ENCODE data around the gene BCS1L. TPM values are rescaled to one million over a fixed set of nuclear protein-coding genes. Genes with fewer than 3 reads are reported as not detected.

Gene BCS1L
- total and polyA plus RNA-seq, 12 donors = 34.8 to 84.2 (median 45.9) TPM

DNA sequence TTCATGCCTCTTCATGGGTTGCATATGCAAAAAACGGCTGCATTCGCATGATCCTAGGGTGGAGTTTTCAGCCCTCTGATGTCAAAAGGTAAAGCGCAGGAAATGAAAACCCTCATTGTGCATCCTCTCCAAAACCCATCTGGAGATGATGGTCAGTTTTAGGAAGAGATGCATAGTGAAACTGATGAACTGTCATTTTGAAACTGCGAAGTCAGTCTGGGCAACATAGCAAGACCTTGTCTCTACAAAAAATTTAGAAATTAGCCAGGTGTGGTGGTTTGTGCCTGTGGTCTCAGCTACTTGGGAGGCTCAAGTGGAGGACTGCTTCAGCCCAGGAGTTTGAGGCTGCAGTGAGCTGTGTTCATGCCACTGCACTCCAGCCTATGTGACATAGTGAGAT, 48.6 kb downstream of the BCS1L start:
- Histone ChIP-seq H3K4me1 (peaks cover 0 to 24% (median 8%) of the 10 kb centered on the region in 9 donors), H3K4me3 (no peak overlapping the region), H3K27me3 (no peaks in the 10 kb centered on the region), H3K27ac (no peak overlapping the region), H3K9me3 (no peaks in the 10 kb centered on the region), H3K36me3 (no peaks in the 10 kb centered on the region)
- DNase-seq (no peak), ATAC-seq (no peak)
- intact Hi-C loops (cut with DNase I) = no loop called here
- TF ChIP-seq, protein P1, sequence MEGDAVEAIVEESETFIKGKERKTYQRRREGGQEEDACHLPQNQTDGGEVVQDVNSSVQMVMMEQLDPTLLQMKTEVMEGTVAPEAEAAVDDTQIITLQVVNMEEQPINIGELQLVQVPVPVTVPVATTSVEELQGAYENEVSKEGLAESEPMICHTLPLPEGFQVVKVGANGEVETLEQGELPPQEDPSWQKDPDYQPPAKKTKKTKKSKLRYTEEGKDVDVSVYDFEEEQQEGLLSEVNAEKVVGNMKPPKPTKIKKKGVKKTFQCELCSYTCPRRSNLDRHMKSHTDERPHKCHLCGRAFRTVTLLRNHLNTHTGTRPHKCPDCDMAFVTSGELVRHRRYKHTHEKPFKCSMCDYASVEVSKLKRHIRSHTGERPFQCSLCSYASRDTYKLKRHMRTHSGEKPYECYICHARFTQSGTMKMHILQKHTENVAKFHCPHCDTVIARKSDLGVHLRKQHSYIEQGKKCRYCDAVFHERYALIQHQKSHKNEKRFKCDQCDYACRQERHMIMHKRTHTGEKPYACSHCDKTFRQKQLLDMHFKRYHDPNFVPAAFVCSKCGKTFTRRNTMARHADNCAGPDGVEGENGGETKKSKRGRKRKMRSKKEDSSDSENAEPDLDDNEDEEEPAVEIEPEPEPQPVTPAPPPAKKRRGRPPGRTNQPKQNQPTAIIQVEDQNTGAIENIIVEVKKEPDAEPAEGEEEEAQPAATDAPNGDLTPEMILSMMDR (IDR thresholded peaks at IDR 0.05) = no peak
- 94 to 95% methylated on average over 4 of the region's 4 CpGs for WGBS, 2 donors

DNA sequence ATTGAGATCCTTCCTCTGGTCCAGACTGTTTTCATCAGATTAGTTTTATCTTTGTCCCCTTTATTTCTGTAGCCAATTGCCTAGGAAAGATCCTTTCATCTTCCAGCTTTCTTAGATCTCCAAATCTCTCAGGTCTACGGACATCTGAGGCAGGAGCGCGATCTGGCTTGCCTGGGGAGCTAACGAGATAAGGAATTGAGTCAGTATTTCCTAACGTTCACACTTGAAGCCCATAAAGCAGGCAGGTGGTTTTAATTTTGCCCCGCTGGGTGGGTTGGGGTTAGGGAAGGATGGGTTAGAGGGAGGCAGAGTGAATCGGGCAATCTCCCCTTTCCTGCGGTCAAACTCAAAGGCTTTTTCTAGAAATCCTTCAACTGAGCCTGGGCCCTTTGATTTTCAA, 50.4 kb downstream of the BCS1L start:
- 63 to 74% methylated on average over 8 of the region's 8 CpGs for WGBS, 2 donors
- H3K4me3 ChIP-seq = peak overlapping the region in 7 of 10 donors; percentile 80 to 94 (median 87)
- DNase-seq (no peak), ATAC-seq (no peak)
- H3K36me3 ChIP-seq = no peaks in the 10 kb centered on the region
- TF ChIP-seq, protein P1 (IDR thresholded peaks at IDR 0.05) = no peak
- no peaks in the 10 kb centered on the region for H3K27me3 ChIP-seq
- H3K4me1 ChIP-seq = peaks cover 0 to 42% (median 12%) of the 10 kb centered on the region in 9 donors
- peak overlapping the region in 1 of 10 donors; percentile 94 for H3K27ac ChIP-seq
- intact Hi-C loops (cut with DNase I) = loop anchor here in 9 of 10 donors (1.0 to 10.0 kb wide), 5 partner anchors 75 to 137 kb away; partner anchors contain the start of genes CYP27A1 (in 1 of the 9) and PRKAG3 (in 1 of the 9)
- no peaks in the 10 kb centered on the region for H3K9me3 ChIP-seq

DNA sequence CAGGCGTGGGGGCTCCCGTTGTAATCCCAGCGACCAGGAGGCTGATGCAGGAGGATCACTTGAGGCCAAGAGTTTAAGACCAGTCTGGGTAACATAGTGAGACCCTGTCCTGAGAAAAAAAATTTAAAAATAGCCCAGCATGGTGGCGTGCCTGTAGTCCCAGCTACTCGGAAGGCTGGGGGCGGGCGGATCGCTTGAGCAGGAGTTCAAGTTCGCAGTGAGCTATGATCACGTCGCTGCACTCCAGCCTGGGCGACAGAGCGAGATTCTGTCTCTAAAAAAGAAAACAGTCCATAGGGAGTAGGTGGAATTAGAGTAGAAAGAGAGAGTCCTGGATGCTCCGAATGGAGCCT, 50.8 kb downstream of the BCS1L start:
- 36 to 41% methylated on average over 14 of the region's 14 CpGs for WGBS, 2 donors
- peak overlapping the region in 9 of 10 donors; percentile 73 to 94 (median 83) for H3K4me3 ChIP-seq
- TF ChIP-seq, protein P1 (IDR thresholded peaks at IDR 0.05) = no peak
- H3K36me3 ChIP-seq = no peaks in the 10 kb centered on the region
- no peak for DNase-seq
- peaks cover 0 to 46% (median 12%) of the 10 kb centered on the region in 9 donors for H3K4me1 ChIP-seq
- peak overlapping the region in 6 of 10 donors; percentile 88 to 94 (median 92) for H3K27ac ChIP-seq
- no peaks in the 10 kb centered on the region for H3K9me3 ChIP-seq
- ATAC-seq = peak in 4 of 8 donors; percentile 3 to 18 (median 8)
- no peaks in the 10 kb centered on the region for H3K27me3 ChIP-seq
- intact Hi-C loops (cut with DNase I) = loop anchor here in 9 of 10 donors (1.0 to 10.0 kb wide), 5 partner anchors 74 to 137 kb away; partner anchors contain the start of genes CYP27A1 (in 1 of the 9) and PRKAG3 (in 1 of the 9)

DNA sequence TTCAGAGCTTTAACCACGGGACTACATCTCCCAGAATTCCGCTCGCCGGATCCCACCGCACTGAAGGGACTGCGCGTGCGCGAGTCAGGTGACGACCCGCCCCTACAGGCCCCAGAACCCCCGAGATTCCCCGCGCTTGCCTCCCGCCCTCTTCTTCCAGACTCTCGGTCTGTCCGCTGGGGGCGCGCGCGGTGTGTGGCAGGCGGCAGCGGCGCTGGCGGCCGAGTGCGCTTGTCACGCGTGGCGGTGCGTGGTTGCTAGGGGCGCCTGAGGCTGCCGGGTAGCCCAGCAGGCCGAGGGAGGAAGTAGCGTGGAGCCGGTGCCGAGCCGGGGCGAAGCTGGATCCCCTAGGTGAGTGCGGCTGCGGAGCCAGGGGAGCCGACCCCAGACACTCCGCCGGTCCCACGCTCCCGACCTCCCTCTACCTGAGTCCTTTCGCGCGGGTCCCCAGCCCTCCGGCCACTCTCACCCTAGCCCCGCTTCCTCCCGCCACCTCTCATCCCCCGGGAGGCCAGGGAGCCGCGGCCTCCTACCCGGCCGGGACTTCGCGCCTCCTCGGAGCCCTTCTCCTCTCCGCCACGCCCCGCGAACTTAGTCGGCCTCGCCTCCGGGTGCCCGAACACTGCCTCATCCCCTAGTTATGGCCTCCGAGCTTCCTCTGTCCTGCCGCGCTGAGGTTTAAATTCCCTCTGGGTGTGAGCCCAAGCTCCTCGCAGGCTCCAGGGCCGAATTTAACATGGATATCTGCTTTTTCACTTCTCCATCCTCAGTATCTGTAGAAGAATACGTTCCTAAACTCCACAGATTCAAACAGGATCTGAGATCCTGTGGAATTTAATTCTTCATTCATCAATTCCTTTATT, 51.4 kb downstream of the BCS1L start, which contains the start of gene TTLL4:
Gene TTLL4 (plus strand): TSS at position 149 of the 863 bp plus-strand sequence. CDS start 26,842 bp downstream, outside the sequence.
- Histone ChIP-seq H3K9me3 (no peaks in the 10 kb centered on the region), H3K4me1 (peaks cover 0 to 47% (median 12%) of the 10 kb centered on the region in 9 donors), H3K4me3 (peak within 1 kb of the TSS; percentile 70 to 94 (median 82)), H3K27ac (peak within 1 kb of the TSS; percentile 63 to 94 (median 90)), H3K27me3 (no peaks in the 10 kb centered on the region), H3K36me3 (peaks cover 0 to 4% (median 0%) of the 10 kb centered on the region in 9 donors)
- WGBS, 2 donors = 0 to 1% methylated on average over 69 to 74 of the region's 74 CpGs
- ATAC-seq (peak; percentile 98 to 100 (median 99)), DNase-seq (peak; percentile 98 to 99)
- TF ChIP-seq, protein P1 (IDR thresholded peaks at IDR 0.05) = peak; percentile 78 to 98 (median 90)
- intact Hi-C loops (cut with DNase I) = loop anchor here in 9 of 10 donors (1.0 to 10.0 kb wide), 5 partner anchors 74 to 136 kb away; partner anchors contain the start of genes CYP27A1 (in 1 of the 9) and PRKAG3 (in 1 of the 9)

All from heart right ventricle (tissue), 16 donors.